Choroid plexus epithelial cell (primary cell): ENCODE results near the gene PPM1D.
"Not testable (repeated sequence)": the region's sequence is repeated elsewhere in the genome, so short reads cannot be mapped to it uniquely, and the experiment has no call there.

ENCODE experiments used
- DNase-seq: peaks from one replicate; pipeline ENCODE4 v3.0.0-alpha.2; 2010; ENCODE audit warnings: low read depth
- H3K4me3 ChIP-seq: 2 replicates; pipeline ENCODE4 v1.5.1; 2011; ENCODE audit warnings: low read depth, mild to moderate bottlenecking, control low read depth, low read length, moderate library complexity
- TF ChIP-seq, protein P1 (sequence below): conservative IDR thresholded peaks from 2 replicates; pipeline ENCODE4 v1.5.1; 2011; ENCODE audit warnings: low read depth, mild to moderate bottlenecking, control low read depth, inconsistent platforms, low read length, moderate library complexity

The PPM1D gene

GRCh38 chr17:60656499-60656898 lies 56.5 kb downstream of the PPM1D start:
- DNase-seq = no peak
- TF ChIP-seq, protein P1, sequence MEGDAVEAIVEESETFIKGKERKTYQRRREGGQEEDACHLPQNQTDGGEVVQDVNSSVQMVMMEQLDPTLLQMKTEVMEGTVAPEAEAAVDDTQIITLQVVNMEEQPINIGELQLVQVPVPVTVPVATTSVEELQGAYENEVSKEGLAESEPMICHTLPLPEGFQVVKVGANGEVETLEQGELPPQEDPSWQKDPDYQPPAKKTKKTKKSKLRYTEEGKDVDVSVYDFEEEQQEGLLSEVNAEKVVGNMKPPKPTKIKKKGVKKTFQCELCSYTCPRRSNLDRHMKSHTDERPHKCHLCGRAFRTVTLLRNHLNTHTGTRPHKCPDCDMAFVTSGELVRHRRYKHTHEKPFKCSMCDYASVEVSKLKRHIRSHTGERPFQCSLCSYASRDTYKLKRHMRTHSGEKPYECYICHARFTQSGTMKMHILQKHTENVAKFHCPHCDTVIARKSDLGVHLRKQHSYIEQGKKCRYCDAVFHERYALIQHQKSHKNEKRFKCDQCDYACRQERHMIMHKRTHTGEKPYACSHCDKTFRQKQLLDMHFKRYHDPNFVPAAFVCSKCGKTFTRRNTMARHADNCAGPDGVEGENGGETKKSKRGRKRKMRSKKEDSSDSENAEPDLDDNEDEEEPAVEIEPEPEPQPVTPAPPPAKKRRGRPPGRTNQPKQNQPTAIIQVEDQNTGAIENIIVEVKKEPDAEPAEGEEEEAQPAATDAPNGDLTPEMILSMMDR = no peak

DNA sequence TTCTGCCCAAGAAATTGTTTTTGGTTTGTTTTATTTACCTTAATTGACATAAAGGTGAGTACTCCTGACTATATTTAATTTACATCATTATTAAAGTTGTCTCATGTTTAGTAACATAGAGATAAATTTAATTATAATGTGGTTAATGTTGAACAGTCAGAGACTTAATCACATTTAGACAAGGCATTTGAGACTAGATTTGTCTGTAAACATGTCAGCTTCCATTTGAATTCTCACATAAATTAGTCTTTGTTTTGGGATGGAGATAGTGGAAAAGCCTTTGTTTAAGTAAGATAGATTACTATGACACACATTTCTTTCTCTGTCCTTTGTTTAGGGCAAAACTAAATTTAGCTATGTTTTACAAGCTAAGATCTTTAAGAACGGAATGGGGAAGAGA lies 59.2 kb downstream of the PPM1D start:
- no peak overlapping the region for H3K4me3 ChIP-seq
- no peak for DNase-seq
- TF ChIP-seq, protein P1 = no peak

More at GRCh38 chr17:60656499-60656898, 56.5 kb downstream of the PPM1D start:
- H3K4me3 ChIP-seq = no peak overlapping the region

- no peak overlapping the region for H3K4me3 ChIP-seq
- TF ChIP-seq, protein P1 = no peak
- DNase-seq = no peak
Measured at GRCh38 chr17:60661489-60661888, 61.5 kb downstream of the PPM1D start.

DNA sequence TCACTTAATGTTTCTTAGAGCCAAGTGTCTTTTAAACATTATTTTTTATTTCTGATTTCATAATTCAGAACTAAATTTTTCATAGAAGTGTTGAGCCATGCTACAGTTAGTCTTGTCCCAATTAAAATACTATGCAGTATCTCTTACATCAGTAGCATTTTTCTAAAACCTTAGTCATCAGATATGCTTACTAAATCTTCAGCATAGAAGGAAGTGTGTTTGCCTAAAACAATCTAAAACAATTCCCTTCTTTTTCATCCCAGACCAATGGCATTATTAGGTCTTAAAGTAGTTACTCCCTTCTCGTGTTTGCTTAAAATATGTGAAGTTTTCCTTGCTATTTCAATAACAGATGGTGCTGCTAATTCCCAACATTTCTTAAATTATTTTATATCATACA lies 64.0 kb downstream of the PPM1D start:
- DNase-seq = no peak
- TF ChIP-seq, protein P1 = no peak
- H3K4me3 ChIP-seq = no peak overlapping the region

GRCh38 chr17:60665602-60666001 lies 65.6 kb downstream of the PPM1D start:
- TF ChIP-seq, protein P1 = no peak
- no peak overlapping the region for H3K4me3 ChIP-seq
- DNase-seq = no peak

- not testable (repeated sequence) for DNase-seq, H3K4me3 ChIP-seq
Measured at GRCh38 chr17:60668741-60669140, 68.7 kb downstream of the PPM1D start.

- TF ChIP-seq, protein P1 = no peak
- DNase-seq = no peak
- H3K4me3 ChIP-seq = no peak overlapping the region
Measured at GRCh38 chr17:60671482-60671881, 71.5 kb downstream of the PPM1D start.

- not testable (repeated sequence) for DNase-seq
Measured at GRCh38 chr17:60674637-60675036, 74.6 kb downstream of the PPM1D start.

More at GRCh38 chr17:60674637-60675036, 74.6 kb downstream of the PPM1D start:
- not testable (repeated sequence) for H3K4me3 ChIP-seq
